Esophagus squamous epithelium (tissue), 5 donors: ENCODE measurements around the gene MARCHF9. TPM values are rescaled to one million over a fixed set of nuclear protein-coding genes. Genes with fewer than 3 reads are reported as not detected.

Experiments used
- DNase-seq: peaks from one replicate; lab custom pipeline; 2025; lab: John Stamatoyannopoulos, UW
- H3K27ac ChIP-seq, 4 donors: fragments of 200-600 bp; sonication (generic); one replicate each; pipeline ENCODE4 v1.5.1; 2016 to 2019; ENCODE audit warnings: mild to moderate bottlenecking in 1 of 4
- H3K27me3 ChIP-seq, 4 donors: fragments of 200-600 bp; sonication (generic); 1 replicate in 3 of 4; 2 replicates in 1 of 4; pipeline versions ENCODE4 v1.5.1 to v1.6.0; 2017 to 2021; ENCODE audit warnings: antibody characterized with exemption in 1 of 4
- H3K36me3 ChIP-seq, 3 donors: fragments of 200-600 bp; sonication (generic); one replicate each; pipeline ENCODE4 v1.5.1; 2016 to 2019
- H3K4me1 ChIP-seq, 3 donors: fragments of 200-600 bp; sonication (generic); one replicate each; pipeline ENCODE4 v1.5.1; 2017 to 2019
- H3K4me3 ChIP-seq, 4 donors: fragments of 200-600 bp; sonication (generic); 1 replicate in 3 of 4; 2 replicates in 1 of 4; pipeline ENCODE4 v1.5.1; 2016 to 2019; ENCODE audit warnings: mild to moderate bottlenecking in 2 of 4, moderate library complexity in 1 of 4
- H3K9me3 ChIP-seq, 3 donors: fragments of 200-600 bp; sonication (generic); one replicate each; pipeline ENCODE4 v1.5.1; 2016 to 2019
- CTCF ChIP-seq, 6 experiments: fragments of 450-650 bp in 4 of 6; fragments of 200-600 bp in 2 of 6; sonication (generic) in 2 of 6; IDR thresholded peaks; one replicate each; pipeline ENCODE4 v1.5.1; 2016 to 2019; ENCODE audit warnings: antibody characterized with exemption in 6 of 6, mild to moderate bottlenecking in 4 of 6, moderate library complexity in 4 of 6
- POLR2A ChIP-seq, 4 donors: fragments of 450-650 bp; IDR thresholded peaks; one replicate each; pipeline ENCODE4 v1.6.1; 2017; ENCODE audit warnings: antibody characterized with exemption in 4 of 4, mild to moderate bottlenecking in 4 of 4, moderate library complexity in 3 of 4
- WGBS, 2 donors: methylation state at CpG; one replicate each; pipeline ENCODE4 v1.1.5; 2018; 5-methylcytosine and 5-hydroxymethylcytosine counted together
- intact Hi-C: fragments of 100-400 bp; cut with DNase I; formaldehyde crosslinking; loops from one replicate; pipeline ENCODE4 v1.15.0; 2022
- small RNA-seq, 4 donors: library from RNA; depleted of rRNA; stranded (forward); fragments of <200 nt; gene quantifications; one replicate each; pipeline ENCODE3, GENCODE V24; 2016
- total RNA-seq, 4 donors: library from RNA; depleted of rRNA; stranded (reverse); fragments of >200 nt; gene quantifications; one replicate each; pipeline ENCODE4 v1.1.0, GENCODE V29; 2016
- donor health status: DM: yes; HTN: yes; CAD: no.

MARCHF9 gene
- total RNA-seq, 4 donors from 2014 or later = 3.6 to 8.4 (median 5.3) TPM

- Histone ChIP-seq H3K27ac (no peak overlapping the region), H3K4me3 (no peak overlapping the region), H3K36me3 (peaks cover 0 to 95% (median 27%) of the 10 kb centered on the region in 3 donors), H3K9me3 (no peaks in the 10 kb centered on the region), H3K4me1 (peaks cover 0 to 13% (median 0%) of the 10 kb centered on the region in 3 donors), H3K27me3 (no peaks in the 10 kb centered on the region)
- DNase-seq = no peak
- no peak for TF ChIP-seq CTCF (IDR thresholded peaks at IDR 0.05)
- WGBS, 2 donors = 90 to 96% methylated on average over 3 of the region's 3 CpGs
- intact Hi-C loops = no loop called here
Observed at GRCh38 chr12:57806677-57807076, 51.8 kb downstream of the MARCHF9 start.

- Histone ChIP-seq H3K27me3 (no peaks in the 10 kb centered on the region), H3K36me3 (peaks cover 0 to 95% (median 26%) of the 10 kb centered on the region in 3 donors), H3K9me3 (no peaks in the 10 kb centered on the region), H3K27ac (no peak overlapping the region), H3K4me1 (peaks cover 0 to 13% (median 0%) of the 10 kb centered on the region in 3 donors), H3K4me3 (no peak overlapping the region)
- 70 to 75% methylated on average over 2 to 5 of the region's 9 CpGs for WGBS, 2 donors
- DNase-seq = no peak
- intact Hi-C loops = no loop called here
- TF ChIP-seq POLR2A (IDR thresholded peaks at IDR 0.05) = no peak
Observed at GRCh38 chr12:57807285-57807684, 52.4 kb downstream of the MARCHF9 start.

- DNase-seq = no peak
- 74 to 87% methylated on average over 5 of the region's 5 CpGs for WGBS, 2 donors
- Histone ChIP-seq H3K4me1 (peaks cover 0 to 11% (median 0%) of the 10 kb centered on the region in 3 donors), H3K27me3 (no peaks in the 10 kb centered on the region), H3K9me3 (no peaks in the 10 kb centered on the region), H3K27ac (no peak overlapping the region), H3K4me3 (no peak overlapping the region), H3K36me3 (peaks cover 0 to 93% (median 26%) of the 10 kb centered on the region in 3 donors)
- TF ChIP-seq POLR2A (IDR thresholded peaks at IDR 0.05) (no peak), CTCF (IDR thresholded peaks at IDR 0.05) (no peak)
- intact Hi-C loops = no loop called here
Observed at GRCh38 chr12:57808351-57808750, 53.4 kb downstream of the MARCHF9 start.

- DNase-seq = no peak
- H3K27me3 ChIP-seq = no peaks in the 10 kb centered on the region
- H3K9me3 ChIP-seq = no peaks in the 10 kb centered on the region
- H3K36me3 ChIP-seq = peaks cover 0 to 87% (median 26%) of the 10 kb centered on the region in 3 donors
- intact Hi-C loops = no loop called here
- TF ChIP-seq CTCF (IDR thresholded peaks at IDR 0.05) (no peak), POLR2A (IDR thresholded peaks at IDR 0.05) (no peak)
- WGBS, 2 donors = 87 to 94% methylated on average over 3 of the region's 3 CpGs
- no peak overlapping the region for H3K27ac ChIP-seq
- peaks cover 0 to 12% (median 0%) of the 10 kb centered on the region in 3 donors for H3K4me1 ChIP-seq
- no peak overlapping the region for H3K4me3 ChIP-seq
Observed at GRCh38 chr12:57809425-57809824, 54.5 kb downstream of the MARCHF9 start.

Small RNA genes lying within 50 kb of the gene (small RNA-seq; reads per million reads assigned to genes)
- gene RNU6-1083P = 0 reads per million in 4 donors

Other genes with a start within 250 kb of the MARCHF9 start
- gene DDIT3, start 234.6 kb upstream of the MARCHF9 start, total RNA-seq = 10 to 100 TPM in 3 of 4 donors, 1 to 10 TPM in 1; 5.1 to 23.3 (median 15.4) TPM
- 10 to 100 TPM; 13.8 to 33.2 (median 17.6) TPM for gene MBD6, start 232.3 kb upstream of the MARCHF9 start, total RNA-seq
- 100 to 1,000 TPM; 122 to 175 (median 159) TPM for gene DCTN2, start 207.9 kb upstream of the MARCHF9 start, total RNA-seq
- under 1 TPM in 3 of 4 donors, not detected in 1; 0.15 to 0.22 (median 0.19) TPM for gene KIF5A, start 205.1 kb upstream of the MARCHF9 start, total RNA-seq
- gene PIP4K2C, start 163.9 kb upstream of the MARCHF9 start, total RNA-seq = 10 to 100 TPM; 25.2 to 41.7 (median 33.1) TPM
- 10 to 100 TPM in 1 of 4 donors, 1 to 10 TPM in 3; 1.6 to 16.6 (median 5.6) TPM for gene DTX3, start 150.3 kb upstream of the MARCHF9 start, total RNA-seq
- gene ARHGEF25, start 143.7 kb upstream of the MARCHF9 start, total RNA-seq = 10 to 100 TPM in 1 of 4 donors, 1 to 10 TPM in 2, under 1 TPM in 1; 0.76 to 27.7 (median 6.2) TPM
- under 1 TPM; 0.18 to 0.56 (median 0.23) TPM for gene B4GALNT1, start 121.9 kb upstream of the MARCHF9 start, total RNA-seq
- 100 to 1,000 TPM; 151 to 231 (median 168) TPM for gene OS9, start 61.0 kb upstream of the MARCHF9 start, total RNA-seq
- gene AGAP2, start 16.4 kb upstream of the MARCHF9 start, total RNA-seq = 1 to 10 TPM in 3 of 4 donors, under 1 TPM in 1; 0.88 to 2.3 (median 1.3) TPM
- gene TSPAN31, start 10.1 kb upstream of the MARCHF9 start, total RNA-seq = 10 to 100 TPM; 37.2 to 62.5 (median 40.2) TPM
- 10 to 100 TPM; 42.8 to 96.9 (median 60.4) TPM for gene CDK4, start 2.8 kb upstream of the MARCHF9 start, total RNA-seq
- 1 to 10 TPM in 2 of 4 donors, under 1 TPM in 2; 0.18 to 1.7 (median 1.1) TPM for gene CYP27B1, start 12.0 kb downstream of the MARCHF9 start, total RNA-seq
- 10 to 100 TPM in 3 of 4 donors, 1 to 10 TPM in 1; 6.7 to 16.8 (median 11.8) TPM for gene METTL1, start 17.0 kb downstream of the MARCHF9 start, total RNA-seq
- 1 to 10 TPM; 2.6 to 7.6 (median 3.7) TPM for gene EEF1AKMT3, start 17.5 kb downstream of the MARCHF9 start, total RNA-seq
- 10 to 100 TPM; 18.5 to 37.2 (median 24.7) TPM for gene TSFM, start 27.7 kb downstream of the MARCHF9 start, total RNA-seq
- 1 to 10 TPM; 1.9 to 3.4 (median 2.5) TPM for gene AVIL, start 63.6 kb downstream of the MARCHF9 start, total RNA-seq
- gene CTDSP2, start 91.6 kb downstream of the MARCHF9 start, total RNA-seq = 100 to 1,000 TPM in 1 of 4 donors, 10 to 100 TPM in 3; 47.1 to 120 (median 71.7) TPM
- 10 to 100 TPM in 2 of 4 donors, 1 to 10 TPM in 2; 2.0 to 17.9 (median 8.6) TPM for gene ATP23, start 186.5 kb downstream of the MARCHF9 start, total RNA-seq